Measurements from ENCODE around the gene GFM2.
"Not testable (repeated sequence)": the region's sequence is repeated elsewhere in the genome, so short reads cannot be mapped to it uniquely, and the experiment has no call there.

GFM2 gene

DNA sequence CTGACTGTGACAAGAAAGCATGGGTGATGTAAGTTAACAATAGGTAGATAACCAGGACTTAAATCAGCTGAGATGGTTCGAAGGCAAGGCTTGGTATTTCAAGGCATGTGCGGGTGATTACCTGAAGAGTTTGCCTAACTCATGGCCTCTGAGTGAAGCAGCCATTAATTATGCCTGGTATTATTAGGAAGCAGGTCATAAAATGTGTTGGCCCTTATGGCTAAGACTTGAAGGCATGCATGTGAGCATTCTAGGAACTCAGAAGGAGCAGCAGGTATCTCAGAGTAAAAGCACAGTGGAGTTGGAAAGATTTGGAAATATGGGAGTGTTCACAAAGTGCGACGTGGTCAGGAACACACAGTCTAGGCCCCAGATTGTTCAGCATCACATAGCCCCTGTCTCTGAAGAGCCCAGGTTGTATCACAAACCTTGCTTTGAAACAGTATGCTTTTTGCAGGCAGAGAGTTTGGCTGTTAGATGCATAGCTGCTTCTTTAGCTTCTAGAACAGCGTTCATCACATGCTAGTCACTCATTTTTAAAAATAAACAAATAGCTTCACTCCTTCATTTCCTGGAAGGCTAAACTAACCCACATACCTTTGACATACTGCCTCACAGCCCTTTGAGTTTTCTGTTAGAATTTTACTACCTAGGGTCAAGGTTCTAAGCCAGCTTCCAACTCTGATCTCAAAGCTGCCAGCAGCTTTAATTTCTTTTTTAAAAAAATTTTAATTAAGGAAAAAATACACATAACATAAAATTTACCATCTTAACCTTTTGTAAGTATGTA, 79.8 kb downstream of the GFM2 start:
- no peak for DNase-seq

DNA sequence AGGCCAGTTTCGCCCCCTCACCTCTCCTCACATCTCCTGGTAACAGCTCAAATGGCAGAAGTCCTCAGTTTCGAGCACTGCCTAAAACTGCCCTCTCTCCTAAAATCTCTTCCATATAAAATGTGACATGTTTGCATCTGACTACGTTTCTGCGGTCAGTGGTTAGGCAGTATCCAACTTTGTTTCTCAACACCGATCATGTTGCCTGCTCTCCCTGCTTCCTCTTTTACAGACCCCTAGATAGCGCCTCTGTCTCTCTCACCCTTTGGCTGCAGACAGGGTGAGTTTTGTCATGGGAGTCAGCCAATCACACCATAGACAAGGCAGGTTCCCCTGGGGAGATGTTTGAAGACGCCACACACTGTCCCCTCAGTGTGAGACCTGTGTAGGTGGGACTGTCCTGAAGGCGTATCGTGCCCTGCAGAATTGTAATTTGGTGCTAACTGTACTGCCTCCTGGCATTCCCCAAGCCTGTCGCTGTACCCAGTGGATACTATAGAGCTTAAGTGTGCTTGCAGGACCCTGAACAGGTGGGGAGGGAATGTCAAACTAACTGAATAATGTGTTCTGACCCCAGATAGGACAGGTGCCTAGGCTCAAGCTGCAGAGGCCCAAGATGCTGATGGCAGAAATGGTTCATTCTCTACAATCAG, 80.8 kb downstream of the GFM2 start:
- DNase-seq: peak; percentile 22 to 52

DNA sequence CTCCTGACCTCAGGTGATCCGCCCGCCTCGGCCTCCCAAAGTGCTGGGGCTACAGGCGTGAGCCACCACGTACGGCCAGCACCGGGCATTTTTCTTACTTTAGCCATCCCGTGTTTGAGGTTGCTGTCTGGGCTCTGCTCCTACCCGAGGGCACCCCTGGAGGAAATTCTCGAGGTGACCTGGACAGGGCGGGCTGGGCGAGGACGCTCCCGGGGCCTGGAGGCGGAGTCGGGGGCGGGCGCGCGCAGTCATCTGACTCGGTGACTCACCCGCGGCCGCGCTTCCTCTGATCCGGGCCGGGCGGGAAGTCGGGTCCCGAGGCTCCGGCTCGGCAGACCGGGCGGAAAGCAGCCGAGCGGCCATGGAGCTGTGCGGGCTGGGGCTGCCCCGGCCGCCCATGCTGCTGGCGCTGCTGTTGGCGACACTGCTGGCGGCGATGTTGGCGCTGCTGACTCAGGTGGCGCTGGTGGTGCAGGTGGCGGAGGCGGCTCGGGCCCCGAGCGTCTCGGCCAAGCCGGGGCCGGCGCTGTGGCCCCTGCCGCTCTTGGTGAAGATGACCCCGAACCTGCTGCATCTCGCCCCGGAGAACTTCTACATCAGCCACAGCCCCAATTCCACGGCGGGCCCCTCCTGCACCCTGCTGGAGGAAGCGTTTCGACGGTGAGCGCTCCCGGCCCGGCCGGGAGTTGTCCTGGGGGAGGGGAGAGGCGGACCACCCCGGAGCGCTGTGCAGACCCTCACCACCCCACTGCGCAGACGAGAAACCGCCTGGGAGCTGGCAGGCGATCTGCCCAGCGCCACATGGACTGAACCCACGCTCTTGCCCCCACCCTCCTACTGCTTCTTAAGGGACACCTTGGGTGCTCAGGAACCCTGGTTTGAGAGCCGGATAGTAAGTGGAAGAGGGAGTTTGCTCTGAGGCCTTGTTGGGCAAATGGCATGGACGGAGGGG, 81.7 kb downstream of the GFM2 start, which contains the start of gene HEXB:
HEXB (plus strand) TSS at position 334 of the 952 bp plus-strand sequence; CDS start at position 362, 28 bp downstream.
- peak; percentile 83 to 84 for DNase-seq

DNA sequence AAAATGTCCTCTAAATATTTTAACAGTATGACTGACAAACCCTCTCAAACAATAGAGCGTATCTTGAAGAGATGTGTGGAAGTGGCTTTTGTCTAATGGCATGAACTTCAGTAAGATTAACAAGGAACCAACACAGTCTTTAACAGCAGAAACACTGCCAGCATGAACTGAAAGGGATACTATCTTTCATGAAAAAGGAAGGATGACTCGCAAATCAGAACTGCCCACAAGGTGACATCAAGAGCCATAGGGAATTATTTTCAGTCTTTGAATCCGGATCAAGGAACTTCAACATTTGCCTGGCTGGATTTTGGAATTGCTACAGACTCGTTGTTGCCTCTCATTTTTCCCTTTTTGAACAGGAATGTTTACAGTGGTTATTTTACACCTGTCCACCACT, 87.0 kb downstream of the GFM2 start:
- DNase-seq: no peak

DNA sequence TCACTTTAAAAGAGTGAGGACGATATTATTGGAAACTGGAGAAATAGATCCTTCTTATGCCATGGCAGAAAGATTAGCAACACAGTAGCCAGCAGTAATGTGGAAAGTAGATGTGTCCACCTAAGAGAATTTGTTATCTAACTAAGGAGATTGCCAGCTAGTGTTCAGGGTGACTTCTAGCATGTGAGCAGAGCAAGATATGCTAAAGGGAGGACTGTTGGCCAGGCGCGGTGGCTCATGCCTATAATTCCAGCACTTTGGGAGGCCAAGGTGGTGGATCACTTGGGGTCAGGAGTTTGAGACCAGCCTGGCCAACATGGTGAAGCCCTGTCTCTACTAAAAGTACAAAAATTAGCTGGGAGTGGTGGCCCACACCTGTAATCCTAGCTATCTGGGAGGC, 87.6 kb downstream of the GFM2 start:
- DNase-seq: not testable (repeated sequence)

DNA sequence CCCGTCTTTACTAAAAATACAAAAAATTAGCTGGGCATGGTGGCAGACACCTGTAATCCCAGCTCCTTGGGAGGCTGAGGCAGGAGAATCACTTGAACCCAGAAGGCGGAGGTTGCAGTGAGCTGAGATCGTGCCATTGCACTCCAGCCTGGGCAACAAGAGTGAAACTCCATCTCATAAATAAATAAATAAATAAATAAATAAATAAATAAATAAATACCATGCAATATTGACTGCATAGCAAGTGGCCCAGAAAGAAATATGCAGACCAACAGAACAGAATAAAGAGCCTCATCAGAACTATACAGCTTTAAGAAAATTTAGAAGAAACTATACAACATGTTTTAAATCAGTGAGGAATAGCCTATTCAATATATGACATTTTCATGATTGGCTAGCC, 88.8 kb downstream of the GFM2 start:
- not testable (repeated sequence) for DNase-seq

DNA sequence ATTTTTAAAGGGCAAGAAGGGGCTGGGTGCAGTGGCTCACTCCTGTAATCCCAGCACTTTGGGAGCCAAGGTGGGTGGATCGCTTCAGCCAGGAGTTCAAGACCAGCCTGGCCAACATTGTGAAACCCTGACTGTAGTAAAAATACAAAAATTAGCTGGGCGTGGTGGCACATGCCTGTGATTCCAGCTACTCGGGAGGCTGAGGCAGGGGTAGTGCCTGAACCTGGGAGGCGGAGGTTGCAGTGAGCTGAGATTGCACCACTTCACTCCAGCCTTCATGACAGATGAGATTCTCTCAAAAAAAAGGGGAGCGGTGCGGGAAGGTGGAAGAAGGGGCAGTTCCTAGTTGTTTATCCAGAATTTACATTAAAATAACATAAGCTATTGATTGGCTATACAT, 90.5 kb downstream of the GFM2 start:
- not testable (repeated sequence) for DNase-seq

DNA sequence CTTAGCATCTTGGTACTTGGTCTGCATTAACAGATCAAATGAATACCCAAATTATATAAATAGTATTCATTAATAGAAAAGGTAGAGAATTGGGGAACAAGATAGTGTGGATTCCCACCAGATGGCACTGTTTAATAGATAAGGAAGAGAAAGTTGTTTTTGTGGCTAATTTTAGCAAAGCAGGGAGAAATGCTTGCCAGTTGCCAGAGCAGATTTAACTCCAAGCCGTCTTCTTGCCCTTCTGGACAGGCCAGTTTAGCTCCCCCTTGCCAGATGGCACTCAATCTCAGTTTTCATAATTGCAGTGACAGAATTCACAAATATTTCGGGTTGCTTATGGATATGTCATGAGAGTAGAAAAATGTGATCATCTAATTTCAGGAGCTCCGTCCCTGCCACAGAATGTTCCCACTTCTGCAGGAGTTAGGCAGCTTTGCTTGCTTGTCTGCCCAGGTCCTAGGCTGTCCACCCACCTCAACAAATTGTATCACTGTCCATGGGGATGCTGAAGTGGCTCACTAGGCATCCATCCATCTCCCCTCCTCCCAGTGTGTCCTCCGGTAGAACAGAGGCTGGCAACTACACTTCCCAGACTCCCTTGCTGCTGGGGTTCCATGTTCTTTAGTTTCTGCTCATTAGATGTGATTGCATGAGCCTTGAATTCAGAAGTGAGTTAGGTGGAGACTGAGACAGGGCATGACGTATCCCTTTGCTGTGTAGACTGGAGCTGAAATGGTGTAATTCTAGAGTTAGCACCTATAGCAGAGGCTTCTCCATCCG, 93.7 kb downstream of the GFM2 start:
- peak in 1 of 2 donors; percentile 31 for DNase-seq

DNA sequence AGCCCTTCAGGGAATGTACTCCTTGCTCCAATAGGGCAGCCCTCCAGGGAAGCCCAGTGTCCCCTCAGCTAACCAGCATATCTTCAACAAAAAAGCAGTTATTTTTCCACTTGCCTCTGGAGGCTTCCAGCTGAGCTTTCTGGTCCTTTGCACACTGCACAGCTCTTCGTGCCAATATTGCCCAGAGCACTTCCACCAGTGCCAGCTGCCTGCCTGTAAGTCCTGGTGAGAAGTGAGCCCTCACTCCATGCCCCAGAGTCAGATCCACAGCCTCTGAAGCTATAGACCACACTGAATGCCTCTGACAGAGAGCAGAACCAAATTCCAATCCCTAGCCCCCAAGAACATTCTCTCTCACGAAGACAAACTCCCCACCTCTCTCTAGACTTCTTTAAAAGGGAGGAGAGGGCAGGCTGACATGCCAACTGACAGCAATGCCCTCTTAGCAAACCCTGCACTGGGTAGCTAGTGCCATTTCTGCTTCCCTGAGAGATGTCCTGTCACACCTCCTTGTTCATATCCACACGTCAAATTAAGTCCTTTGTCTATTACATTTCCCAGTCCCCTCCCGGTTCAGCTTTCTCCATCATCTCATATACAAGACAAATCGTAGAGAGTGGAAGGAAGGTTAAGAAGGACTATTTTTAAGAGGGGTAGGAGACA, 94.6 kb downstream of the GFM2 start:
- DNase-seq: no peak

All from CD4-positive, alpha-beta T cell treated with Interleukin-4 for 1 hour (primary cell).